Measurements from ENCODE around the gene HDAC4. TPM values are rescaled to one million over a fixed set of nuclear protein-coding genes. Genes with fewer than 3 reads are reported as not detected.

The HDAC4 gene
- total RNA-seq, 4 donors from 2014 or later: 24.8 to 82.9 (median 41.3) TPM

GRCh38 chr2:239269173-239269885 is 131.5 kb downstream of the HDAC4 start:
- TF ChIP-seq, protein P1, sequence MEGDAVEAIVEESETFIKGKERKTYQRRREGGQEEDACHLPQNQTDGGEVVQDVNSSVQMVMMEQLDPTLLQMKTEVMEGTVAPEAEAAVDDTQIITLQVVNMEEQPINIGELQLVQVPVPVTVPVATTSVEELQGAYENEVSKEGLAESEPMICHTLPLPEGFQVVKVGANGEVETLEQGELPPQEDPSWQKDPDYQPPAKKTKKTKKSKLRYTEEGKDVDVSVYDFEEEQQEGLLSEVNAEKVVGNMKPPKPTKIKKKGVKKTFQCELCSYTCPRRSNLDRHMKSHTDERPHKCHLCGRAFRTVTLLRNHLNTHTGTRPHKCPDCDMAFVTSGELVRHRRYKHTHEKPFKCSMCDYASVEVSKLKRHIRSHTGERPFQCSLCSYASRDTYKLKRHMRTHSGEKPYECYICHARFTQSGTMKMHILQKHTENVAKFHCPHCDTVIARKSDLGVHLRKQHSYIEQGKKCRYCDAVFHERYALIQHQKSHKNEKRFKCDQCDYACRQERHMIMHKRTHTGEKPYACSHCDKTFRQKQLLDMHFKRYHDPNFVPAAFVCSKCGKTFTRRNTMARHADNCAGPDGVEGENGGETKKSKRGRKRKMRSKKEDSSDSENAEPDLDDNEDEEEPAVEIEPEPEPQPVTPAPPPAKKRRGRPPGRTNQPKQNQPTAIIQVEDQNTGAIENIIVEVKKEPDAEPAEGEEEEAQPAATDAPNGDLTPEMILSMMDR (IDR thresholded peaks at IDR 0.05; ENCODE audit: low read depth): no peak

GRCh38 chr2:239268549-239268948 is 132.3 kb downstream of the HDAC4 start:
- TF ChIP-seq, protein P1 (IDR thresholded peaks at IDR 0.05; ENCODE audit: low read depth): no peak

- TF ChIP-seq, protein P1 (IDR thresholded peaks at IDR 0.05; ENCODE audit: low read depth): no peak
These were observed 132.7 kb downstream of the HDAC4 start for GRCh38 chr2:239268082-239268481.

GRCh38 chr2:239267288-239267951 is 133.4 kb downstream of the HDAC4 start:
- TF ChIP-seq, protein P1 (IDR thresholded peaks at IDR 0.05; ENCODE audit: low read depth): no peak

DNA sequence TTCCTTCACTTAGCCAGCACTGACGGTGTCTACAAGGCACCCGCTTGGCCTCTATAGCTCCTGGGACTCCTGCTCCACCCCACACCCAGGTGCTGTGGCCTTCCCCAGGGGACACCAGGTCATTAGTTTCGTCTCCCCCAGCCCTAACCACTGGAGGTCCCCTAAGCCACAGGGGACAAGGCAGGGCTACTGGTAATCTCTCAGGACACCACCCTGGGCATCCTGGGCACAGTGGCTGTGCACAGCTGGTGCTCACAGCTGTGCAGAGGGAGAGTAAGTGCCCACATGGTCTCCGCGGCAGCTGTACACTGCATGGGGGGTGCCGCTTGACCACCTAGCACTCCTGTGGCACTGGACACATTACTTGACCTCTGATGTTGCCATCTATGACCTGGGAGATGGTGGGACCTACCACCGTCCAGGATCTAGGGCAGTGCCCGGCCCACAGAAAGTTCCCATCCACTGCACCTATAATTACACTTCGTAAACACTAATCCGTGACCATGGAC is 134.0 kb downstream of the HDAC4 start:
- TF ChIP-seq, protein P1 (IDR thresholded peaks at IDR 0.05; ENCODE audit: low read depth): no peak

DNA sequence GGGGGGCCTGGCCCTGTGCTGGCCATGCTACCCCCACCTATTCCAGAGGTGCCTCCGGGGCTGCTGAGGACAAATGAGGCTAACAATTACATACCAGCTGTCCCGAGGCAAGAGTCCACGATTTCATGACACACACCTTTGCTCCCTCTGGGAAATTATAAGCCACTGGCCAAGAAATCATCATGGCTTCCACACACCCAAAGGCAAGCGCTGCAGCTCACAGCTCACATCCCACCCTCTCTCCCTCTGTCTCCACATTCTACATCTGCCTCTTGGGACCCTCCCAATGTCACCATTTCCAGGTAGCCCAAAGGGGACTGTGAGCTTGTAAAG is 134.4 kb downstream of the HDAC4 start:
- TF ChIP-seq, protein P1 (IDR thresholded peaks at IDR 0.05; ENCODE audit: low read depth): no peak

GRCh38 chr2:239265681-239266433 is 135.0 kb downstream of the HDAC4 start:
- TF ChIP-seq, protein P1 (IDR thresholded peaks at IDR 0.05; ENCODE audit: low read depth): no peak

Data from subcutaneous adipose tissue (tissue), 4 donors.